Measurements from ENCODE around the gene C2orf49. TPM values are rescaled to one million over a fixed set of nuclear protein-coding genes. Genes with fewer than 3 reads are reported as not detected.

The C2orf49 gene
- total RNA-seq, 2 donors from 2014 or later: 12.2 TPM

GRCh38 chr2:105377871-105378270, 40.5 kb downstream of the C2orf49 start:
- intact Hi-C loops (cut with DNase I, micrococcal nuclease): no loop called here

GRCh38 chr2:105378276-105378840, 41.0 kb downstream of the C2orf49 start:
- intact Hi-C loops (cut with DNase I, micrococcal nuclease): no loop called here
- no peak for ATAC-seq
- DNase-seq: no peak

More at GRCh38 chr2:105377871-105378270, 40.5 kb downstream of the C2orf49 start:
- ATAC-seq (no peak), DNase-seq (no peak)

- ATAC-seq (no peak), DNase-seq (no peak)
- intact Hi-C loops (cut with DNase I, micrococcal nuclease): no loop called here
Observed at GRCh38 chr2:105378921-105379383, 41.6 kb downstream of the C2orf49 start.

- DNase-seq (no peak), ATAC-seq (peak; percentile 83)
- intact Hi-C loops (cut with DNase I, micrococcal nuclease): no loop called here
Observed at GRCh38 chr2:105379741-105380186, 42.4 kb downstream of the C2orf49 start.

- no peak for DNase-seq
- intact Hi-C loops (cut with DNase I, micrococcal nuclease): no loop called here
- no peak for ATAC-seq
Observed at GRCh38 chr2:105380432-105381100, 43.2 kb downstream of the C2orf49 start.

GRCh38 chr2:105381101-105381668, 43.8 kb downstream of the C2orf49 start:
- intact Hi-C loops (cut with DNase I, micrococcal nuclease): no loop called here
- DNase-seq (no peak), ATAC-seq (no peak)

GRCh38 chr2:105382177-105382576, 44.8 kb downstream of the C2orf49 start:
- intact Hi-C loops (cut with DNase I, micrococcal nuclease): no loop called here
- DNase-seq (no peak), ATAC-seq (no peak)

- no peak for ATAC-seq
- intact Hi-C loops (cut with DNase I, micrococcal nuclease): no loop called here
- DNase-seq: no peak
Observed at GRCh38 chr2:105383432-105384166, 46.3 kb downstream of the C2orf49 start.

- intact Hi-C loops (cut with DNase I, micrococcal nuclease): no loop called here
- DNase-seq (no peak), ATAC-seq (peak; percentile 46)
Observed at GRCh38 chr2:105384216-105384615, 46.9 kb downstream of the C2orf49 start.

GRCh38 chr2:105384861-105385260, 47.5 kb downstream of the C2orf49 start:
- intact Hi-C loops (cut with DNase I, micrococcal nuclease): no loop called here
- no peak for DNase-seq
- no peak for ATAC-seq

GRCh38 chr2:105385731-105386540, 48.6 kb downstream of the C2orf49 start:
- peak; percentile 41 to 79 for DNase-seq
- peak; percentile 92 for ATAC-seq
- intact Hi-C loops (cut with DNase I, micrococcal nuclease): no loop called here

- ATAC-seq (no peak), DNase-seq (no peak)
- intact Hi-C loops (cut with DNase I, micrococcal nuclease): no loop called here
Observed at GRCh38 chr2:105387225-105387624, 49.9 kb downstream of the C2orf49 start.

GRCh38 chr2:105388971-105389381, 51.6 kb downstream of the C2orf49 start:
- intact Hi-C loops (cut with DNase I, micrococcal nuclease): no loop called here
- no peak for DNase-seq
- ATAC-seq: no peak

- no peak for DNase-seq
Observed at GRCh38 chr2:105390454-105390853, 53.1 kb downstream of the C2orf49 start.

GRCh38 chr2:105391058-105391627, 53.8 kb downstream of the C2orf49 start:
- ATAC-seq (no peak), DNase-seq (no peak)
- intact Hi-C loops (cut with DNase I, micrococcal nuclease): no loop called here

More at GRCh38 chr2:105390454-105390853, 53.1 kb downstream of the C2orf49 start:
- intact Hi-C loops (cut with DNase I, micrococcal nuclease): no loop called here
- ATAC-seq: no peak

- intact Hi-C loops (cut with DNase I, micrococcal nuclease): no loop called here
- ATAC-seq (no peak), DNase-seq (no peak)
Observed at GRCh38 chr2:105391763-105392662, 54.7 kb downstream of the C2orf49 start.

GRCh38 chr2:105393373-105394055, 56.2 kb downstream of the C2orf49 start:
- intact Hi-C loops (cut with DNase I, micrococcal nuclease): no loop called here
- no peak for ATAC-seq

More at GRCh38 chr2:105393373-105394055, 56.2 kb downstream of the C2orf49 start:
- DNase-seq: no peak

Data from left colon (tissue), 2 donors.